ENCODE results near the gene MYO3B.

DNA sequence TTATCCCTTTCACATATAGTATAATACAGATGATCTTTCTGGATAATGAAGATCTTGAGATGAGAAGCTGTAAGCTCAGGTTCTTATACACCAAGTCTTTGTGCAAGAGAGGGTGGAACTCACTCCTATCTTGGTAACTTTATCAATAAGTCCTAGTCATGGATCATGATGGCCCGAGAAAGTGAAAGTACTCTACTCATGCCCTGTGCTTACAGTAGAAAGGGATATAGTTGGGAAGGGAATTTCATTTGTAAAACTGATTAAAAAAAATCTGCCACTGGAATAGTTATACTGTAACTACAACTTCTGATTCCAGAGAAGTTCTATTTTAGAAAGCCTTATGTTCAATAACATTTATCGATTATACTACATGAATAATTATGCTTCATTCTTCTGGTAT is 51.8 kb downstream of the MYO3B start:
- TF ChIP-seq, protein P1, sequence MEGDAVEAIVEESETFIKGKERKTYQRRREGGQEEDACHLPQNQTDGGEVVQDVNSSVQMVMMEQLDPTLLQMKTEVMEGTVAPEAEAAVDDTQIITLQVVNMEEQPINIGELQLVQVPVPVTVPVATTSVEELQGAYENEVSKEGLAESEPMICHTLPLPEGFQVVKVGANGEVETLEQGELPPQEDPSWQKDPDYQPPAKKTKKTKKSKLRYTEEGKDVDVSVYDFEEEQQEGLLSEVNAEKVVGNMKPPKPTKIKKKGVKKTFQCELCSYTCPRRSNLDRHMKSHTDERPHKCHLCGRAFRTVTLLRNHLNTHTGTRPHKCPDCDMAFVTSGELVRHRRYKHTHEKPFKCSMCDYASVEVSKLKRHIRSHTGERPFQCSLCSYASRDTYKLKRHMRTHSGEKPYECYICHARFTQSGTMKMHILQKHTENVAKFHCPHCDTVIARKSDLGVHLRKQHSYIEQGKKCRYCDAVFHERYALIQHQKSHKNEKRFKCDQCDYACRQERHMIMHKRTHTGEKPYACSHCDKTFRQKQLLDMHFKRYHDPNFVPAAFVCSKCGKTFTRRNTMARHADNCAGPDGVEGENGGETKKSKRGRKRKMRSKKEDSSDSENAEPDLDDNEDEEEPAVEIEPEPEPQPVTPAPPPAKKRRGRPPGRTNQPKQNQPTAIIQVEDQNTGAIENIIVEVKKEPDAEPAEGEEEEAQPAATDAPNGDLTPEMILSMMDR (IDR thresholded peaks at IDR 0.05; ENCODE audit: low read length), result no peak
- TF ChIP-seq EZH2 (optimal IDR thresholded peaks at IDR 0.05; ENCODE audit: low read depth, low read length), result no peak
